VCaP (cell line): ENCODE data around the gene C1orf50.

Source experiments
- H3K27ac ChIP-seq: fragments of 450-650 bp; 2 replicates; pipeline ENCODE4 v1.5.1; 2017
- CTCF ChIP-seq: fragments of 450-650 bp; conservative IDR thresholded peaks from 2 replicates; pipeline ENCODE4 v1.5.1; 2017; ENCODE audit warnings: mild to moderate bottlenecking, moderate library complexity

C1orf50 gene

GRCh38 chr1:42765832-42766740 is 963 bp upstream of the C1orf50 start:
- H3K27ac ChIP-seq: peak overlapping the region; percentile 82

DNA sequence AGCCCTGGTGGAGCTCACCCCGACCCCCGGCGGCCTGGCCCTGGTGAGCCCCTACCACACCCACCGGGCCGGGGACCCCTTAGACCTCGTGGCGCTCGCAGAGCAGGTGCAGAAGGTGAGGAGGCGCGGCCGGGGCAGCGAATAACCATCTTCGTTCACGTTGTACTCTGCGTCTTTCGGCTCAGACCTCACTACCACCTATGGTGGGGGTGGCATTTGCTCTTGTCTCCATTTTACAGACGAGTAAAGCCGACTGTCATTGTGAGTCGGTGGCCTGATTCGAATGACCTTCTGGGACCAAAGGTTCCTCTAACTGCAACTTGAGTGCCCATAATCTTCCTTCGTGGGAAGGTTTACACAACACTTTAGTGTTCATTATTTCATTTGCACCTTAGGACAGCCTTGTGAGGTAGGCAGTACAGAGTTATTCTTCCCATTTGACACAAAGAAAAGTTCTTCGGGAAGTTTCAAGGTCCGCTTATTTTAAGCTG is 506 bp downstream of the C1orf50 start:
- TF ChIP-seq CTCF: no peak
- H3K27ac ChIP-seq: peak overlapping the region; percentile 82

More at GRCh38 chr1:42765832-42766740, 963 bp upstream of the C1orf50 start:
- TF ChIP-seq CTCF: peak; percentile 68

DNA sequence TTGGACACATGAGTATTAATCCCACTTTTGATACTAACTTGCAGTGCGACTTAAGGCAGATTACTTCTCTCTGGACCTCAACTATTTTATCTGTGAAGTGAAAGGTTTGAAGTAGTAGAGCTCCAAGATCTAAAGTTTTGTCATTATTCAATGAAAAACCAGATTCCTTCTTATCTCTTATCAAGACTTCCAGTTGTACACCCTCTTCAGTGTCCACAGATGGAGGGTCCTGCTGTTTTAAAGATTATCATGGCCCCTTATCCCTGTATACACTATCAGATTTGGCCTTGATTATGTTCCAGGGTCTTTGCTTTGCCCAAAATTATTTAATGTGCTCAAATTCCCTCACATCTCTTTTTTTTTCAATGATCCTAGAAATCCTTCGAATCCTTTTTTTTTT is 1.1 kb downstream of the C1orf50 start:
- no peak for TF ChIP-seq CTCF
- H3K27ac ChIP-seq: peak overlapping the region; percentile 82

- TF ChIP-seq CTCF: no peak
- no peak overlapping the region for H3K27ac ChIP-seq
Measured at GRCh38 chr1:42769811-42770210, 2.8 kb downstream of the C1orf50 start.

DNA sequence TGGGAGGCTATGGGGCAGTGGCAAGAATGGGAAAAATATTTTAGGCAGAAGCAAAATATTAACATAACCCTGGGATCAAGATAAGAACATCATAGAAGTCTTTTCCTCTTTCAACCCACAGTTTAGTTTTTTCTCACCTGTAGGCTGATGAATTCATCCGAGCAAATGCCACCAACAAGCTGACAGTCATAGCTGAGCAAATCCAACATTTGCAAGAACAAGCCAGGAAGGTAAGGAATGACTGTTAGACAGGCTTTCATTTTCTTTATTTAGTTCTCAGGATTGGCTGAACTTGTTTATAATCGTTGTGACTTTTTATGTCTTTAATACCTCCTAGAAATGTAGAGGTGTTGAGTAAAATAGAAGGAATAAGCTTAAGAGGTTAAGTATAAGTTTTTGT is 6.4 kb downstream of the C1orf50 start:
- no peak overlapping the region for H3K27ac ChIP-seq
- no peak for TF ChIP-seq CTCF

- H3K27ac ChIP-seq: no peak overlapping the region
- no peak for TF ChIP-seq CTCF
Measured at GRCh38 chr1:42774928-42775526, 8.0 kb downstream of the C1orf50 start.

GRCh38 chr1:42776502-42776901 is 9.5 kb downstream of the C1orf50 start:
- H3K27ac ChIP-seq: no peak overlapping the region
- no peak for TF ChIP-seq CTCF
